Astrocyte (in vitro differentiated cells and primary cell): ENCODE data around the gene CAMK1D. TPM values are rescaled to one million over a fixed set of nuclear protein-coding genes. Genes with fewer than 3 reads are reported as not detected.

Experiments
- DNase-seq: peaks from one replicate; pipeline ENCODE4 v3.0.0-alpha.2; 2010; ENCODE audit warnings: low read depth
- FAIRE-seq: peaks from 2 replicates; lab custom pipeline; 2011; peaks lifted over from hg19 to GRCh38; lab: Jason Lieb, UNC
- H2AFZ ChIP-seq: 2 replicates; pipeline ENCODE4 v1.6.0; 2012; ENCODE audit warnings: low read depth, low read length, inconsistent platforms
- H3K27ac ChIP-seq: 2 replicates; pipeline ENCODE4 v1.5.1; 2011; ENCODE audit warnings: low read depth, low read length, inconsistent platforms
- H3K27me3 ChIP-seq: 2 replicates; pipeline ENCODE4 v1.6.0; 2011; ENCODE audit warnings: low read length, inconsistent platforms; ENCODE audit not compliant: insufficient read depth
- H3K36me3 ChIP-seq: 2 replicates; pipeline ENCODE4 v1.5.1; 2011; ENCODE audit warnings: low read length, inconsistent platforms; ENCODE audit not compliant: insufficient read depth
- H3K4me1 ChIP-seq: 2 replicates; pipeline ENCODE4 v1.5.1; 2011; ENCODE audit warnings: low read length, inconsistent platforms; ENCODE audit not compliant: insufficient read depth
- H3K4me2 ChIP-seq: 2 replicates; pipeline ENCODE4 v1.6.0; 2012; ENCODE audit warnings: low read length, inconsistent platforms
- H3K4me3 ChIP-seq: 2 replicates; pipeline ENCODE4 v1.5.1; 2011; ENCODE audit warnings: low read depth, mild to moderate bottlenecking, low read length, inconsistent platforms; ENCODE audit not compliant: insufficient read depth
- H3K79me2 ChIP-seq: 2 replicates; pipeline ENCODE4 v1.6.0; 2012; ENCODE audit warnings: mild to moderate bottlenecking, low read length, inconsistent platforms; ENCODE audit not compliant: insufficient read depth
- H3K9ac ChIP-seq: 2 replicates; pipeline ENCODE4 v1.6.0; 2012; ENCODE audit warnings: mild to moderate bottlenecking, low read length, inconsistent platforms
- H3K9me3 ChIP-seq: 2 replicates; pipeline ENCODE4 v1.5.1; 2012; ENCODE audit warnings: low read depth, mild to moderate bottlenecking, low read length, inconsistent platforms; ENCODE audit not compliant: insufficient read depth
- H4K20me1 ChIP-seq: 2 replicates; pipeline ENCODE4 v1.6.0; 2012; ENCODE audit warnings: low read length, inconsistent platforms; ENCODE audit not compliant: insufficient read depth
- H3K27ac Mint-ChIP-seq: one replicate; pipeline ENCODE4 v1.8.0; 2021; ENCODE audit warnings: mild to moderate bottlenecking, mixed read lengths; ENCODE audit not compliant: unreplicated experiment
- H3K27me3 Mint-ChIP-seq: one replicate; pipeline ENCODE4 v1.8.0; 2021; ENCODE audit warnings: low read depth, mixed read lengths; ENCODE audit not compliant: unreplicated experiment
- H3K36me3 Mint-ChIP-seq: one replicate; pipeline ENCODE4 v1.8.0; 2021; ENCODE audit warnings: low read depth, mixed read lengths; ENCODE audit not compliant: unreplicated experiment
- H3K4me1 Mint-ChIP-seq: one replicate; pipeline ENCODE4 v1.8.0; 2021; ENCODE audit warnings: low read depth, mixed read lengths; ENCODE audit not compliant: unreplicated experiment
- H3K4me3 Mint-ChIP-seq: one replicate; pipeline ENCODE4 v1.8.0; 2021; ENCODE audit warnings: mild to moderate bottlenecking, moderate library complexity, mixed read lengths; ENCODE audit not compliant: unreplicated experiment
- H3K9me3 Mint-ChIP-seq: one replicate; pipeline ENCODE4 v1.8.0; 2021; ENCODE audit warnings: mild to moderate bottlenecking, mixed read lengths; ENCODE audit not compliant: unreplicated experiment
- EZH2 ChIP-seq: IDR thresholded peaks from 2 replicates; pipeline ENCODE4 v1.6.1; 2012; ENCODE audit warnings: mild to moderate bottlenecking, low read length, inconsistent platforms; ENCODE audit not compliant: insufficient read depth
- total RNA-seq: library from RNA; stranded (reverse); gene quantifications from 2 replicates; pipeline ENCODE4 v1.2.1, GENCODE V29; 2021
- TF ChIP-seq, protein P1 (sequence below): IDR thresholded peaks from 2 replicates; pipeline ENCODE4 v1.5.1; 2011; ENCODE audit warnings: low read depth, mild to moderate bottlenecking, inconsistent platforms, low read length, moderate library complexity; ENCODE audit not compliant: insufficient read depth

The CAMK1D gene
- total RNA-seq, 1 donor from 2014 or later: 23.6 TPM

DNA sequence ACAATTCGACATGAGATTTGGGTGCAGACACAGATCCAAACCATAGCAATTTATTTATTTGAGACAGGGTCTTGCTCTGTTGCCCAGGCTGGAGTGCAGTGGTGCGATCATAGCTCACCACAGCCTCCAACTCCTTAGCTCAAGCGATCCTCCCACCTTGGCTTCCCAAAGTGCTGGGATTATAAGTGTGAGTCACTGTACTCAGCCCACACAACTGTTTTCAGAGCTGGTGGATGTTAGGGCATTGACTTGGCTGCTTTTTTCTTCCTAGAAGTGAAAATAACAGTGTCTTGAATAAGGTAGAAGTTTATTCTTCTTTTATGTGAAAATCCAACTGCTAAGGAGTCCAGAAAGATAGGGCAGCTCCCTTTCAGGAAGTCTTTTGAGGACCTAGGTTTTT is 520.1 kb downstream of the CAMK1D start:
- H4K20me1 ChIP-seq: no peaks in the 10 kb centered on the region
- H3K9me3 ChIP-seq: no peaks in the 10 kb centered on the region
- no peak overlapping the region for H3K9ac ChIP-seq
- H3K4me2 ChIP-seq: no peak overlapping the region
- Mint-ChIP-seq H3K27me3 (peaks cover 28% of the 10 kb centered on the region), H3K4me1 (peaks cover 5% of the 10 kb centered on the region), H3K27ac (no peak overlapping the region), H3K9me3 (no peaks in the 10 kb centered on the region), H3K36me3 (no peaks in the 10 kb centered on the region), H3K4me3 (no peak overlapping the region)
- TF ChIP-seq, protein P1, sequence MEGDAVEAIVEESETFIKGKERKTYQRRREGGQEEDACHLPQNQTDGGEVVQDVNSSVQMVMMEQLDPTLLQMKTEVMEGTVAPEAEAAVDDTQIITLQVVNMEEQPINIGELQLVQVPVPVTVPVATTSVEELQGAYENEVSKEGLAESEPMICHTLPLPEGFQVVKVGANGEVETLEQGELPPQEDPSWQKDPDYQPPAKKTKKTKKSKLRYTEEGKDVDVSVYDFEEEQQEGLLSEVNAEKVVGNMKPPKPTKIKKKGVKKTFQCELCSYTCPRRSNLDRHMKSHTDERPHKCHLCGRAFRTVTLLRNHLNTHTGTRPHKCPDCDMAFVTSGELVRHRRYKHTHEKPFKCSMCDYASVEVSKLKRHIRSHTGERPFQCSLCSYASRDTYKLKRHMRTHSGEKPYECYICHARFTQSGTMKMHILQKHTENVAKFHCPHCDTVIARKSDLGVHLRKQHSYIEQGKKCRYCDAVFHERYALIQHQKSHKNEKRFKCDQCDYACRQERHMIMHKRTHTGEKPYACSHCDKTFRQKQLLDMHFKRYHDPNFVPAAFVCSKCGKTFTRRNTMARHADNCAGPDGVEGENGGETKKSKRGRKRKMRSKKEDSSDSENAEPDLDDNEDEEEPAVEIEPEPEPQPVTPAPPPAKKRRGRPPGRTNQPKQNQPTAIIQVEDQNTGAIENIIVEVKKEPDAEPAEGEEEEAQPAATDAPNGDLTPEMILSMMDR: no peak
- no peak overlapping the region for H2AFZ ChIP-seq
- H3K27me3 ChIP-seq: peaks cover 2% of the 10 kb centered on the region
- H3K27ac ChIP-seq: no peak overlapping the region
- H3K4me1 ChIP-seq: no peaks in the 10 kb centered on the region
- peak; percentile 33 for DNase-seq
- no peak overlapping the region for H3K4me3 ChIP-seq
- no peaks in the 10 kb centered on the region for H3K36me3 ChIP-seq
- no peak for FAIRE-seq
- no peaks in the 10 kb centered on the region for H3K79me2 ChIP-seq

DNA sequence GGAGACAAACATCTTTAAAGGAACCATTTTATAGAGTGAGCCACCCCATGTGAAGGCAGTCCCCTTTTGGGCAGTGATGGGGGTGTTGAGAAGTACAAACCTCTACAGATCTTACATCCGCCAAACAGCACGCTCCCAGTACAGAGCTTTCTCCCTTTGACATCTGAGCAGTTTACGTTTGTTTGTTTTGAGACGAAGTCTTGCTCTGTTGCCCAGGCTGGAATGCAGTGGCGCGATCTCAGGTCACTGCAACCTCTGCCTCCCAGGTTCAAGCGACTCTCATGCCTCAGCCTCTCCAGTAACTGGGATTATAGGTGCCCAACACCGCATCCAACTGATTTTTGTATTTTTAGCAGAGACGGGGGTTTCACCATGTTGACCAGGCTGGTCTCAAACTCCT is 523.2 kb downstream of the CAMK1D start:
- H3K36me3 ChIP-seq: no peaks in the 10 kb centered on the region
- Mint-ChIP-seq H3K4me1 (peaks cover 7% of the 10 kb centered on the region), H3K27ac (no peak overlapping the region), H3K36me3 (no peaks in the 10 kb centered on the region), H3K27me3 (peaks cover 28% of the 10 kb centered on the region), H3K9me3 (no peaks in the 10 kb centered on the region), H3K4me3 (no peak overlapping the region)
- no peak overlapping the region for H3K9ac ChIP-seq
- no peaks in the 10 kb centered on the region for H3K9me3 ChIP-seq
- H3K4me2 ChIP-seq: no peak overlapping the region
- no peaks in the 10 kb centered on the region for H3K79me2 ChIP-seq
- H2AFZ ChIP-seq: no peak overlapping the region
- TF ChIP-seq, protein P1: no peak
- TF ChIP-seq EZH2: no peak
- FAIRE-seq (no peak), DNase-seq (no peak)
- no peak overlapping the region for H3K27ac ChIP-seq
- H4K20me1 ChIP-seq: no peaks in the 10 kb centered on the region
- no peak overlapping the region for H3K4me3 ChIP-seq
- peaks cover 2% of the 10 kb centered on the region for H3K27me3 ChIP-seq
- no peaks in the 10 kb centered on the region for H3K4me1 ChIP-seq

DNA sequence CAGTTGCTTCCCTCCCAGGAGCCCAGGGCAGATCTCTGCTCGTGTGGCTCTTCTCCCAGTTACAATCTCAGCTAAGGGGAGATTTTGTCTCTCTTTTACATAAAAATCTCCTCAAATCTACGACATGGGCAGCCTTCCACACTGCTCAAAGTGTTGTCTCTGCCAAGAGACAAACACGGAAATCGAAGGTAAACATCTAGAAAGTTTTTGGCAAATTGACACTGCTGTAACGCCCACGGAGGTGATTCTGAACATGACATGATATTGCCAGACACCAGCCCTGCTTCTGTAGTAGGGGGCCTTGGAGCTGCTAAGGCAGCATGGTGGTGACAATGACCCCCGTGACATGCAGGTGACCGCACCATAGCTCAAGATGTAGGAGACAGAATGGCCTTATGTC is 523.8 kb downstream of the CAMK1D start:
- H3K9me3 Mint-ChIP-seq: peaks cover under 1% of the 10 kb centered on the region
- H2AFZ ChIP-seq: no peak overlapping the region
- no peaks in the 10 kb centered on the region for H3K9me3 ChIP-seq
- peak overlapping the region; percentile 58 for H3K27ac Mint-ChIP-seq
- no peaks in the 10 kb centered on the region for H3K36me3 Mint-ChIP-seq
- H3K4me3 ChIP-seq: no peak overlapping the region
- H3K4me2 ChIP-seq: no peak overlapping the region
- no peaks in the 10 kb centered on the region for H3K36me3 ChIP-seq
- H3K27me3 Mint-ChIP-seq: peaks cover 28% of the 10 kb centered on the region
- no peak overlapping the region for H3K9ac ChIP-seq
- no peaks in the 10 kb centered on the region for H3K79me2 ChIP-seq
- H4K20me1 ChIP-seq: no peaks in the 10 kb centered on the region
- no peaks in the 10 kb centered on the region for H3K4me1 ChIP-seq
- H3K4me3 Mint-ChIP-seq: no peak overlapping the region
- no peak overlapping the region for H3K27ac ChIP-seq
- FAIRE-seq (no peak), DNase-seq (no peak)
- H3K27me3 ChIP-seq: peaks cover 2% of the 10 kb centered on the region
- H3K4me1 Mint-ChIP-seq: peaks cover 5% of the 10 kb centered on the region
- no peak for TF ChIP-seq EZH2
- TF ChIP-seq, protein P1: no peak
